Heart right ventricle (tissue), 16 donors: ENCODE data around the gene GDF11. TPM values are rescaled to one million over a fixed set of nuclear protein-coding genes. Genes with fewer than 3 reads are reported as not detected.

Experiments used
- ATAC-seq, 8 donors: fragments of 200-7000 bp; cut with Tn5 transposase; one replicate each; pipeline ENCODE4 v1.9.1; 2020; ENCODE audit warnings: mild to moderate bottlenecking in 8 of 8, moderate library complexity in 8 of 8, moderate number of reproducible peaks in 1 of 8
- DNase-seq, 2 donors: peaks; one replicate each; pipeline ENCODE4 v3.0.0-alpha.2; 2020
- H3K27ac ChIP-seq, 10 donors: fragments of 200-600 bp; sonication (generic) in 2 of 10; one replicate each; pipeline versions ENCODE4 v1.5.0 to v1.8.0; 2020 to 2022; ENCODE audit warnings: mild to moderate bottlenecking in 3 of 10
- H3K27me3 ChIP-seq, 7 donors: fragments of 200-600 bp; one replicate each; pipeline ENCODE4 v1.8.0; 2021 to 2022; ENCODE audit warnings: mild to moderate bottlenecking in 2 of 7
- H3K36me3 ChIP-seq, 9 donors: fragments of 200-600 bp; sonication (generic) in 1 of 9; one replicate each; pipeline versions ENCODE4 v1.5.0 to v1.8.0; 2020 to 2022; ENCODE audit warnings: mild to moderate bottlenecking in 2 of 9
- H3K4me1 ChIP-seq, 9 donors: fragments of 200-600 bp; sonication (generic) in 1 of 9; one replicate each; pipeline versions ENCODE4 v1.5.0 to v1.8.0; 2020 to 2022; ENCODE audit warnings: mild to moderate bottlenecking in 4 of 9
- H3K4me3 ChIP-seq, 10 donors: fragments of 200-600 bp; sonication (generic) in 2 of 10; one replicate each; pipeline versions ENCODE4 v1.5.0 to v1.8.0; 2020 to 2022; ENCODE audit warnings: mild to moderate bottlenecking in 7 of 10, moderate library complexity in 2 of 10
- H3K9me3 ChIP-seq, 11 donors: fragments of 200-600 bp in 10 of 11; sonication (generic) in 2 of 11; one replicate each; pipeline versions ENCODE4 v1.5.0 to v1.8.0; 2013 to 2022; ENCODE audit warnings: mild to moderate bottlenecking in 2 of 11, control low read depth in 1 of 11, moderate library complexity in 1 of 11
- CTCF ChIP-seq, 9 donors: fragments of 200-600 bp; sonication (generic) in 2 of 9; IDR thresholded peaks; one replicate each; pipeline versions ENCODE4 v1.5.0 to v1.8.0; 2021 to 2022; ENCODE audit warnings: antibody characterized with exemption in 9 of 9, mild to moderate bottlenecking in 5 of 9, moderate library complexity in 1 of 9
- WGBS, 2 donors: extraction: QIAGEN DNeasy Blood & Tissue Kit; methylation state at CpG; one replicate each; pipeline ENCODE4 v1.1.7; 2013; ENCODE audit warnings: inconsistent platforms in 1 of 2; 5-methylcytosine and 5-hydroxymethylcytosine counted together
- intact Hi-C, 10 donors: fragments of 100-400 bp; cut with DNase I; formaldehyde crosslinking; loops; one replicate each; pipeline versions ENCODE4 v1.11.1 to v1.14.2; 2022
- polyA plus RNA-seq, 2 donors: library from polyadenylated mRNA; stranded (reverse); fragments of 200-250 nt; gene quantifications; one replicate each; pipeline ENCODE4 v1.2.3, GENCODE V29; 2013
- total RNA-seq, 10 donors: library from RNA; stranded (reverse); fragmentation: NEBNext Ultra II Directional in 3 of 10; extraction: Animal tissue kit (Norgen Biotek cat#: 25700) in 3 of 10; gene quantifications; one replicate each; pipeline versions ENCODE4 v1.2.1 to v1.2.4, GENCODE V29; 2021 to 2023
- donor health status: Arrhythmogenic right ventricular cardiomyopathy.
- donor health status: ischemic (EF 13 %, LVEDD 7.1; RV severe dilation, severe dysfunction).
- donor health status: healthy with polysubstance abuse.
- donor health status: DM: no; HTN: yes; CAD: no.
- donor health status: DM: no; HTN: no; CAD: no.
- donor health status: ischemic (EF 25% LVEDD 6.9; RV normal size, moderate dysfunction).
- donor health status: ischemic (EF 25% LVEDD 5.7; RV mildly dilated, moderate dysfunction).
- donor health status: healthy.
- donor health status: DM: yes; HTN: yes; CAD: no.
- donor health status: Ischemic cardiomyopathy.
- donor health status: ischemic (EF 35%, LVEDD 5.7; RV mildly dilated, moderate dysfunction).
- donor health status: nonischemic (EF 11% LVEDD 7.7; RV severe dilation, severe dysfunction).
- donor health status: DM: yes; HTN: yes; CAD: no.
- donor health status: PGD.
- donor health status: ischemic (EF 29% LVEDD 5.4; RV normal size, mild dysfunction).
- donor health status: nonischemic (EF 23%, LVEDD 6.1; RV moderate dilation, normal function).

The GDF11 gene
- total and polyA plus RNA-seq, 12 donors: 3.2 to 17.6 (median 11.7) TPM

DNA sequence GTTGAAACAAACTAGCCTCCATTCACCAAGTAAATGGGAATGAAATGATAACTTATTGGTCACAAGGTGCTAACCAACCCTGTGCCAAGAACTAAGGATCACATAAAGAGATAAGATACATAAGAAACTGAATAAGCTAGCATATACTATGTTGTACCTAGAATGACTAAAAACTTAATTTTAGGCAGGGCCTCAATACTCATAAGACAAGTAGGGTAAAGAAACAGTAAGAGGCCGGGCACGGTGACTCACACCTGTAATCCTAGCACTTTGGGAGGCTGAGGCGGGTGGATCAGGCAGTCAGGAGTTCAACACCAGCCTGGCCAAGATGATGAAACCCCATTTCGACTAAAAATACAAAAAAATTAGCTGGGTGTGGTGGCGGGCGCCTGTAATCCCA, 17.7 kb downstream of the GDF11 start:
- Histone ChIP-seq H3K4me1 (no peaks in the 10 kb centered on the region), H3K27me3 (no peaks in the 10 kb centered on the region), H3K9me3 (no peaks in the 10 kb centered on the region), H3K27ac (no peak overlapping the region), H3K36me3 (peaks cover 7 to 98% (median 52%) of the 10 kb centered on the region in 9 donors), H3K4me3 (no peak overlapping the region)
- intact Hi-C loops: no loop called here
- DNase-seq (no peak), ATAC-seq (no peak)
- no peak for TF ChIP-seq CTCF (IDR thresholded peaks at IDR 0.05)
- WGBS, 2 donors: 97 to 98% methylated on average over 6 of the region's 6 CpGs

- peaks cover 0 to 93% (median 34%) of the 10 kb centered on the region in 9 donors for H3K36me3 ChIP-seq
- no peak for TF ChIP-seq CTCF (IDR thresholded peaks at IDR 0.05)
Observed at GRCh38 chr12:55762646-55763045, 19.7 kb downstream of the GDF11 start.

DNA sequence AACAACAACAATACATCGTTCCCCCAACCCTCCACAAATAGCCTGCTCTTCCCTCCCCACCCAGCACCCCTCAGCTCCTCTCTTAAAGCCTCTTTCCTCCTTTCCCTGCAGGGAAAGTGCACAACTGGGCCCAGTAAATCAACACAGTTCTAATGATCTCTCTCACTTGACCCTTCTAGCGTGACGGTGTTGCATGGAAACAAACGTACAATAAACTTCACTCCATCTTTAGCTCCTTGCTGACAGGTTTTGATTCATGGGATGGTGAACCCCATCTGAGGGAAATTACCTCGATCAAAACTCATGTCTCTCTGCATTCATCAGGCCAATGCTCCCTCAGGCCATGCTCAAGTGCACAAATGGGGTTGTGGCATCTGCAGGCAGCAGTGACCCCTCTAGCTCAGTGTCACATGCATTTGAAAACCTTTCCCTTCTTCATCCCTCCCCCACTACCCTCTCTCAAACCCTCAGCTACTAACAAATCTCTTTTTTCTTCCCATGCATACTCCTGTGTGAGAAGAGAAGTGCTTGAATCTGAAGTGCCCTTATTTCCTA, 22.9 kb downstream of the GDF11 start:
- Histone ChIP-seq H3K4me3 (no peak overlapping the region), H3K36me3 (peaks cover 0 to 92% (median 6%) of the 10 kb centered on the region in 9 donors), H3K4me1 (no peaks in the 10 kb centered on the region), H3K9me3 (no peaks in the 10 kb centered on the region), H3K27ac (no peak overlapping the region), H3K27me3 (no peaks in the 10 kb centered on the region)
- ATAC-seq: no peak
- TF ChIP-seq CTCF (IDR thresholded peaks at IDR 0.05): no peak
- 87 to 89% methylated on average over 5 of the region's 5 CpGs for WGBS, 2 donors
- intact Hi-C loops: no loop called here
- DNase-seq: no peak

More at GRCh38 chr12:55762646-55763045, 19.7 kb downstream of the GDF11 start:
- no peaks in the 10 kb centered on the region for H3K9me3 ChIP-seq
- intact Hi-C loops: no loop called here
- ATAC-seq (no peak), DNase-seq (no peak)
- no peaks in the 10 kb centered on the region for H3K4me1 ChIP-seq
- no peak overlapping the region for H3K4me3 ChIP-seq
- H3K27me3 ChIP-seq: no peaks in the 10 kb centered on the region
- no peak overlapping the region for H3K27ac ChIP-seq

GRCh38 chr12:55767156-55767555, 24.2 kb downstream of the GDF11 start:
- Histone ChIP-seq H3K4me3 (no peak overlapping the region), H3K9me3 (no peaks in the 10 kb centered on the region), H3K27ac (no peak overlapping the region), H3K4me1 (no peaks in the 10 kb centered on the region), H3K36me3 (peaks cover 0 to 94% (median 12%) of the 10 kb centered on the region in 9 donors), H3K27me3 (no peaks in the 10 kb centered on the region)
- WGBS, 2 donors: 91 to 99% methylated on average over 4 of the region's 4 CpGs
- intact Hi-C loops: no loop called here
- no peak for TF ChIP-seq CTCF (IDR thresholded peaks at IDR 0.05)
- DNase-seq: no peak
- no peak for ATAC-seq
